Cardiac fibroblast (primary cell): ENCODE measurements around the gene KLF2.

ENCODE experiments used
- DNase-seq, 2 donors: peaks; one replicate each; pipeline versions ENCODE4 v3.0.0 to v3.0.0-alpha.2; 2010; ENCODE audit warnings: low read depth in 2 of 2
- H3K4me3 ChIP-seq, 2 donors: replicated peaks in 1 of 2; 1 replicate in 1 of 2; 2 replicates in 1 of 2; pipeline ENCODE4 v1.5.1; 2011; ENCODE audit warnings: low read depth in 2 of 2, low read length in 2 of 2, mild to moderate bottlenecking in 2 of 2, moderate library complexity in 1 of 2
- CTCF ChIP-seq: IDR thresholded peaks from one replicate; pipeline ENCODE4 v1.5.1; 2011; ENCODE audit warnings: low read depth, mild to moderate bottlenecking, low read length, inconsistent platforms

KLF2 gene

GRCh38 chr19:16325641-16326400 lies 1.2 kb downstream of the KLF2 start:
- TF ChIP-seq CTCF: no peak
- peak overlapping the region; percentile 82 to 88 for H3K4me3 ChIP-seq

GRCh38 chr19:16326401-16327168 lies 2.0 kb downstream of the KLF2 start:
- peak overlapping the region; percentile 82 to 88 for H3K4me3 ChIP-seq
- peak; percentile 45 to 62 for DNase-seq
- no peak for TF ChIP-seq CTCF

More at GRCh38 chr19:16325641-16326400, 1.2 kb downstream of the KLF2 start:
- DNase-seq: peak; percentile 40 to 63

GRCh38 chr19:16327169-16327475 lies 2.5 kb downstream of the KLF2 start:
- no peak for DNase-seq
- H3K4me3 ChIP-seq: peak overlapping the region; percentile 82 to 88
- no peak for TF ChIP-seq CTCF

- no peak for TF ChIP-seq CTCF
- peak in 1 of 2 donors; percentile 40 for DNase-seq
- H3K4me3 ChIP-seq: peak overlapping the region; percentile 82 to 88
Measured at GRCh38 chr19:16327501-16327900, 2.9 kb downstream of the KLF2 start.

GRCh38 chr19:16327911-16328823 lies 3.5 kb downstream of the KLF2 start:
- peak overlapping the region; percentile 8 to 22 for H3K4me3 ChIP-seq
- DNase-seq: peak; percentile 94
- TF ChIP-seq CTCF: no peak

GRCh38 chr19:16328824-16329482 lies 4.3 kb downstream of the KLF2 start:
- DNase-seq: peak; percentile 57 to 77
- no peak for TF ChIP-seq CTCF
- no peak overlapping the region for H3K4me3 ChIP-seq
